Stimulated activated naive CD8-positive, alpha-beta T cell treated with anti-CD3 and anti-CD28 coated beads, Interleukin-15, amount 100 ng/mL, for 72 hours (primary cell): ENCODE data around the gene CARMIL1.

Experiments
- ATAC-seq: fragments of 150-1000 bp; cut with Tn5 transposase; 2 replicates; pipeline ENCODE4 v1.10.0; 2021; ENCODE audit warnings: mild to moderate bottlenecking, moderate library complexity
- DNase-seq, 2 donors: peaks; one replicate each; pipeline ENCODE4 v3.0.0; 2021 to 2022
- H3K27ac Mint-ChIP-seq, 2 donors: one replicate each; pipeline ENCODE4 v1.8.0; 2022; ENCODE audit warnings: mild to moderate bottlenecking in 2 of 2, mixed read lengths in 2 of 2, moderate library complexity in 2 of 2
- H3K27me3 Mint-ChIP-seq: one replicate; pipeline ENCODE4 v1.8.0; 2022; ENCODE audit warnings: mixed read lengths
- H3K4me1 Mint-ChIP-seq: one replicate; pipeline ENCODE4 v1.8.0; 2022; ENCODE audit warnings: mild to moderate bottlenecking, mixed read lengths
- H3K4me3 Mint-ChIP-seq, 2 donors: one replicate each; pipeline ENCODE4 v1.8.0; 2022; ENCODE audit warnings: mild to moderate bottlenecking in 2 of 2, mixed read lengths in 2 of 2, moderate library complexity in 1 of 2
- H3K9me3 Mint-ChIP-seq, 2 donors: one replicate each; pipeline ENCODE4 v1.8.0; 2022; ENCODE audit warnings: mixed read lengths in 2 of 2

Gene CARMIL1

GRCh38 chr6:25411316-25411950, 132.3 kb downstream of the CARMIL1 start:
- no peaks in the 10 kb centered on the region for H3K27me3 Mint-ChIP-seq
- ATAC-seq = no peak
- peaks cover 47% of the 10 kb centered on the region for H3K4me1 Mint-ChIP-seq
- peak overlapping the region in 1 of 2 donors; percentile 67 for H3K27ac Mint-ChIP-seq
- no peaks in the 10 kb centered on the region for H3K9me3 Mint-ChIP-seq
- no peak for DNase-seq
- peak overlapping the region in 1 of 2 donors; percentile 30 for H3K4me3 Mint-ChIP-seq

GRCh38 chr6:25413207-25413905, 134.2 kb downstream of the CARMIL1 start:
- peaks cover 0 to 4% of the 10 kb centered on the region in 2 donors for H3K9me3 Mint-ChIP-seq
- H3K27ac Mint-ChIP-seq = peak overlapping the region in 1 of 2 donors; percentile 74
- H3K4me3 Mint-ChIP-seq = peak overlapping the region; percentile 20 to 51
- no peak for ATAC-seq
- peaks cover 47% of the 10 kb centered on the region for H3K4me1 Mint-ChIP-seq
- no peaks in the 10 kb centered on the region for H3K27me3 Mint-ChIP-seq
- DNase-seq = no peak

GRCh38 chr6:25414168-25414567, 135.0 kb downstream of the CARMIL1 start:
- Mint-ChIP-seq H3K27me3 (no peaks in the 10 kb centered on the region), H3K9me3 (peaks cover 0 to 7% of the 10 kb centered on the region in 2 donors), H3K4me1 (peaks cover 47% of the 10 kb centered on the region), H3K27ac (no peak overlapping the region), H3K4me3 (no peak overlapping the region)
- ATAC-seq (no peak), DNase-seq (no peak)

GRCh38 chr6:25414755-25415154, 135.6 kb downstream of the CARMIL1 start:
- peak overlapping the region in 1 of 2 donors; percentile 6 for H3K27ac Mint-ChIP-seq
- no peaks in the 10 kb centered on the region for H3K27me3 Mint-ChIP-seq
- peaks cover 0 to 8% of the 10 kb centered on the region in 2 donors for H3K9me3 Mint-ChIP-seq
- ATAC-seq (no peak), DNase-seq (no peak)
- no peak overlapping the region for H3K4me3 Mint-ChIP-seq
- H3K4me1 Mint-ChIP-seq = peaks cover 47% of the 10 kb centered on the region

GRCh38 chr6:25415274-25415673, 136.1 kb downstream of the CARMIL1 start:
- no peak overlapping the region for H3K4me3 Mint-ChIP-seq
- ATAC-seq (no peak), DNase-seq (no peak)
- peaks cover 4 to 13% of the 10 kb centered on the region in 2 donors for H3K9me3 Mint-ChIP-seq
- H3K27ac Mint-ChIP-seq = no peak overlapping the region
- H3K27me3 Mint-ChIP-seq = no peaks in the 10 kb centered on the region
- H3K4me1 Mint-ChIP-seq = peaks cover 43% of the 10 kb centered on the region

- no peak for ATAC-seq
- Mint-ChIP-seq H3K4me3 (no peak overlapping the region), H3K4me1 (peaks cover 40% of the 10 kb centered on the region), H3K27ac (no peak overlapping the region), H3K27me3 (no peaks in the 10 kb centered on the region), H3K9me3 (peaks cover 5 to 16% of the 10 kb centered on the region in 2 donors)
- no peak for DNase-seq
These were observed 136.5 kb downstream of the CARMIL1 start for GRCh38 chr6:25415701-25416100.

- Mint-ChIP-seq H3K9me3 (peaks cover 5 to 16% of the 10 kb centered on the region in 2 donors), H3K4me1 (peaks cover 32% of the 10 kb centered on the region), H3K27me3 (no peaks in the 10 kb centered on the region), H3K27ac (no peak overlapping the region), H3K4me3 (no peak overlapping the region)
- ATAC-seq = no peak
- DNase-seq = no peak
These were observed 138.0 kb downstream of the CARMIL1 start for GRCh38 chr6:25417046-25417605.

- DNase-seq (no peak), ATAC-seq (no peak)
- Mint-ChIP-seq H3K27me3 (no peaks in the 10 kb centered on the region), H3K4me1 (peaks cover 22% of the 10 kb centered on the region), H3K4me3 (no peak overlapping the region), H3K27ac (no peak overlapping the region), H3K9me3 (peaks cover 5 to 16% of the 10 kb centered on the region in 2 donors)
These were observed 139.4 kb downstream of the CARMIL1 start for GRCh38 chr6:25418454-25419052.

GRCh38 chr6:25419879-25420278, 140.7 kb downstream of the CARMIL1 start:
- H3K27ac Mint-ChIP-seq = peak overlapping the region in 1 of 2 donors; percentile 3
- DNase-seq = no peak
- no peak for ATAC-seq
- H3K4me1 Mint-ChIP-seq = peaks cover 8% of the 10 kb centered on the region
- H3K4me3 Mint-ChIP-seq = no peak overlapping the region
- H3K27me3 Mint-ChIP-seq = no peaks in the 10 kb centered on the region
- peaks cover 5 to 16% of the 10 kb centered on the region in 2 donors for H3K9me3 Mint-ChIP-seq

GRCh38 chr6:25423358-25423757, 144.2 kb downstream of the CARMIL1 start:
- H3K9me3 Mint-ChIP-seq = peaks cover 5 to 12% of the 10 kb centered on the region in 2 donors
- ATAC-seq = no peak
- H3K27ac Mint-ChIP-seq = no peak overlapping the region
- H3K4me1 Mint-ChIP-seq = peaks cover 7% of the 10 kb centered on the region
- no peak overlapping the region for H3K4me3 Mint-ChIP-seq
- no peaks in the 10 kb centered on the region for H3K27me3 Mint-ChIP-seq
- DNase-seq = no peak

- Mint-ChIP-seq H3K9me3 (peaks cover 6 to 9% of the 10 kb centered on the region in 2 donors), H3K4me1 (peaks cover 7% of the 10 kb centered on the region), H3K4me3 (no peak overlapping the region), H3K27me3 (no peaks in the 10 kb centered on the region), H3K27ac (no peak overlapping the region)
- no peak for DNase-seq
- no peak for ATAC-seq
These were observed 145.1 kb downstream of the CARMIL1 start for GRCh38 chr6:25424303-25424702.

- ATAC-seq (no peak), DNase-seq (no peak)
- Mint-ChIP-seq H3K27me3 (no peaks in the 10 kb centered on the region), H3K4me3 (no peak overlapping the region), H3K4me1 (peaks cover 7% of the 10 kb centered on the region), H3K27ac (no peak overlapping the region), H3K9me3 (peaks cover 0 to 3% of the 10 kb centered on the region in 2 donors)
These were observed 148.4 kb downstream of the CARMIL1 start for GRCh38 chr6:25427549-25427948.

- ATAC-seq (no peak), DNase-seq (no peak)
- Mint-ChIP-seq H3K4me1 (peaks cover 12% of the 10 kb centered on the region), H3K27ac (no peak overlapping the region), H3K4me3 (no peak overlapping the region), H3K9me3 (peaks cover 0 to 3% of the 10 kb centered on the region in 2 donors), H3K27me3 (no peaks in the 10 kb centered on the region)
These were observed 149.7 kb downstream of the CARMIL1 start for GRCh38 chr6:25428758-25429317.

- Mint-ChIP-seq H3K27me3 (no peaks in the 10 kb centered on the region), H3K4me1 (peaks cover 12% of the 10 kb centered on the region), H3K9me3 (peaks cover 0 to 3% of the 10 kb centered on the region in 2 donors), H3K4me3 (no peak overlapping the region), H3K27ac (peak overlapping the region in 1 of 2 donors; percentile 4)
- DNase-seq = no peak
- no peak for ATAC-seq
These were observed 152.3 kb downstream of the CARMIL1 start for GRCh38 chr6:25431306-25431974.

- Mint-ChIP-seq H3K9me3 (peaks cover 0 to 3% of the 10 kb centered on the region in 2 donors), H3K4me3 (no peak overlapping the region), H3K27ac (no peak overlapping the region), H3K4me1 (peaks cover 12% of the 10 kb centered on the region), H3K27me3 (no peaks in the 10 kb centered on the region)
- DNase-seq (no peak), ATAC-seq (no peak)
These were observed 152.8 kb downstream of the CARMIL1 start for GRCh38 chr6:25431975-25432307.
